Raji (cell line): Measurements from ENCODE around the gene SUPT20HL1.

Experiments
- POLR2A ChIP-seq: IDR thresholded peaks from 2 replicates; pipeline ENCODE4 v1.6.1; 2011; ENCODE audit warnings: low read depth, low read length, control low read depth; ENCODE audit not compliant: insufficient read depth

The SUPT20HL1 gene

GRCh38 chrX:24364326-24364725 is 3.9 kb downstream of the SUPT20HL1 start:
- TF ChIP-seq POLR2A = no peak

DNA sequence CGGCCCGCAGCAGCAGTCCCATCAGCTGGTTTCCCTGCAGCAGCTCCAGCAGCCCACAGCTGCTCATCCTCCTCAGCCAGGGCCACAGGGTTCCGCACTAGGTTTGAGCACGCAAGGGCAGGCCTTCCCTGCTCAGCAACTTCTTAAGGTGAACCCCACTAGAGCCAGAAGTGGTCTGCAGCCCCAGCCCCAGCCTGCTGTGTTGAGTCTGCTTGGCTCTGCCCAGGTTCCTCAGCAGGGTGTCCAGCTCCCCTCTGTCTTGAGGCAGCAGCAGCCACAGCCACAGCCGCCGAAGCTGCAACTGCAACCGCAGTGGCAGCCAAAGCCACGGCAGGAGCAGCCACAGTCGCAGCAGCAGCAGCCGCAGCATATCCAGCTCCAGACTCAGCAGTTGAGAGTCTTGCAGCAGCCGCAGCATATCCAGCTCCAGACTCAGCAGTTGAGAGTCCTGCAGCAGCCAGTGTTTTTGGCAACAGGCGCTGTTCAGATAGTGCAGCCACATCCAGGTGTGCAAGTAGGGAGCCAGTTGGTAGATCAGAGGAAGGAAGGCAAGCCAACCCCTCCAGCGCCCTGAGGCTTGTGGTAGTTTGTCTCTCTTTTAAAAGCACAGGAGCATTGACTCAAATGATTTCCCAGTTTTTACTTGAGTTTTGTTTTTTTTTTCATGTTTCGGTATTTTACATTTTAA is 4.6 kb downstream of the SUPT20HL1 start:
- no peak for TF ChIP-seq POLR2A

DNA sequence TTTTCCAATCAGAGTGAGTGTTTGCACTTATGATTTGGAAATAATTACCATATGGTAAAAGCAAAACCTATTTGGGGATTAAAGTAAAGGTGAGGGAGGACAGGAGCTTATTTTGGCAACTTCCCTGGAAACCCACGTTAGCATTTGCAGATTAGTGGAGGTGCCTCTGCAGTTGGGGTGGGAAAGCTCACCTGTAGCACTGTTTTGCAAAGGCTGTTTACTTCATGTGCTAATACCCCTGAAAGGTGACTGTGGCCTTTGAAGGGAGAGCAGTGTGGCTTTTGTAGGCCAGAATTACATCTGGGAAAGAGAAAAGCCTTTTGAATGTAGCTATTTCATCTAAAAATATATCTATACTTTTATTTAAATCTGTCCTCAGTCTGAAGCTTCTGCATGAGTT is 9.4 kb downstream of the SUPT20HL1 start:
- TF ChIP-seq POLR2A = no peak

GRCh38 chrX:24371391-24371972 is 11.0 kb downstream of the SUPT20HL1 start:
- no peak for TF ChIP-seq POLR2A

DNA sequence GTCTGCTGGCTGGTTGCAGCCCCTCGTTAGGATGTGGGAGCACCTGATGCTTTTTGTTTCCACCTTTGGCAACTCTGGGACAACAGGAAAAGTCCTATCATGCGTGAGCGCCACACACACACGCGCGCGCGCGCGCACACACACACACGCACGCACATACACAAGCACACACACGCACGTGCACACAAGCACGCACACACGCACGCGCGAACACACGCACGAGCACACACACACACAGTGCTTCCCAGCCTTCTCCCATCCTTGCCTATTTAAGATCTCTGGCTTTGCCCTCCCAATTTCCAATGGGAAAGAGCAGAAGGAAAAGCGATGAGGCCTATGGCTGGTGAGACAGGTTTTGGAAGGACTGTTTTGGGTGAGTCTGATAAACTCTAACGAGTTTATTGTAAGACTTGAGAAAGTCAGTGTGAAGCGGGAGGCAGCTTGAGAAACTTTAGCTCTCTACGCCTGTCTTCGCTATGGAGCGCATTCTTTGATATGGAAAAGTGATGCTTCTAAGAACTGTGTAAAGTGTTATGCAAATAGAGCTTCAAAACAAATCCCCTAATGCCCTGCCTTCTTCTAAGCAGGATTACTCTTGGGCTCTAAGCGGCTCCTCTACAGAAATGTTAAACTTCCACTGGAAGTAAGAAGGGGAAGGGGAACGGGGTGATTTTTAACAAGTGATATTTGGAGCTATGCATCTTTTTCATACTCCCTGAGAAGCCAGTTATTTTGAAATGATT is 11.8 kb downstream of the SUPT20HL1 start:
- TF ChIP-seq POLR2A = no peak

GRCh38 chrX:24375600-24376131 is 15.2 kb downstream of the SUPT20HL1 start:
- no peak for TF ChIP-seq POLR2A

GRCh38 chrX:24376403-24376802 is 16.0 kb downstream of the SUPT20HL1 start:
- TF ChIP-seq POLR2A = no peak

GRCh38 chrX:24377195-24377594 is 16.8 kb downstream of the SUPT20HL1 start:
- no peak for TF ChIP-seq POLR2A

GRCh38 chrX:24377911-24378468 is 17.6 kb downstream of the SUPT20HL1 start:
- TF ChIP-seq POLR2A = no peak

- no peak for TF ChIP-seq POLR2A
Observed at GRCh38 chrX:24378706-24379105, 18.3 kb downstream of the SUPT20HL1 start.

DNA sequence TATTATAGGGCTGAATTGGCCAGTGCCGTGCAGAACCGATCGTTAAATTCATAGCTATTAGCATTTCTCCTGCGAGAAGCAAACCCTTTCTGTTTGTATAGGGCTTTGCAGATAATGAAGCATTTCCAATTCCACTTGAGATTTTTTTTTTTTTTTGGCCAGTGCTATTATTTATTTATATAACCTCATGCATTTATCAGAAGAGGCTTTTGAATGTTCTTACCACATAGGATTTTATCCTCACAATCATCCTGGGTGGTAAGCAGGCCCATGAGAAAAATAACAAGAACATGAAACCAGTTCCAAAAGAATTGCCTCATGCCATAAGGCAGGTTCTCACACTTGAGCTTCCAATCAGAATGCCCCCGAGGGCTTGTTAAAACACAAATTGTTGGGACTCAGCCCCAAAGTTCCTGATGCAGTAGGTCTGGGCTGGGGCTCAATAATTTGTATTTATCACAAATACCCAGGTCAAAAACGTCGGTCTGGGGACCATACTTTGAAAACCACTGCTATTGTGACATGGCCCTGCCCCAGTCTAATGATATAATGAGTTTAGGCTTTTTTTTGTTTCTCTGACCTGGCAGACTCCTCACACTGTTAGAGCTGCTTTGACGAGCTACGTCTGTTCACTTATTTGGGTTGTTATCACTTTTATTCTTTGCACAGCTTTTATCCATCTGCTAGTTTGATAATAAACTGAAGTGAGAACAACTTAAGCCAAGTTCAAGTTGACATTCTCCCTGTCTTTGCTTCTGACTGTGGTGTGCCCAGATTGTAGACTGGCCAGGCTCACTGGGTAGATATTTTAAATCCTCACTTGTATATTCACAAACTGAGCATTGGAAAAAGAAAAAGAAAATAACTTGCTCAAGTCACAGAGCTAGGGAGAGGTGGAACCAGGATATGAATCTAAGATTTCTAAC is 20.1 kb downstream of the SUPT20HL1 start:
- TF ChIP-seq POLR2A = no peak

DNA sequence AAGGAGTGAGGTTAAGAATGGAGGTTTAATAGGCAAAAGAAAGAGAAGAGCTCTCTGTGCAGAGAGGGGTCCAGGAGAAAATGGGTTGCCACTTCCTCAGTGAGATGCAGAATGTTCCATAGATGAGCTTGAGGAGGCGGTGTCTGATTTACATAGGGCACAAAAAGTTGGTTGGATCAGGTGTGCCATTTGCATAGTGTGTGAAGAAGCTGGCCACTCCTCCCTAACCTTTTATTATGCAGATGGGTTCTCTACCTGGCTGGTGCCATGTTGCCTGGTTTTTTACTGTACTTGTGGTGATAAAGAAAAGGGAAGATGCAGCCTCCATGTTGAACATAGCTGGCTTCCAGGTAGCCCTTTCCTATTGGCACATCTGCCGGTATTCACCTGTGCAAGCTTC is 27.3 kb downstream of the SUPT20HL1 start:
- TF ChIP-seq POLR2A = no peak

DNA sequence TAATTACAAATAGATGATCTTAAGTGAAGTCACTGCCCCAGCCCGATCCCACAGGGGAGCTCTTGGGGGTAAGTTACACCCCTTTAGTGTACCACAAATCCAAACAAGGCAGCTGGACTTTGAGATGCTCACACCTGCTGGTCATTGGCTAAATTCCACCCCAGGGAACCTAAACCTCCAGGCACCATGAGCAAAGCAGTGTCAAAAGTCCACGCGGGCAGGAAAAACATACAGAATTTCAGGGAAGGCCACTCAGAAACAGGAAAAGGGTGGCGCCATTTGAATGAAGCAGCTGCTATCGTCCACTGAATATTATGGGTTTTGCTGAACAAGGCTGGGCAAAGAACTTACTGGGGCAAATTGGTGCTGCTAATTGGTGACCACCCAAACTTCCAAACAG is 30.9 kb downstream of the SUPT20HL1 start:
- no peak for TF ChIP-seq POLR2A

DNA sequence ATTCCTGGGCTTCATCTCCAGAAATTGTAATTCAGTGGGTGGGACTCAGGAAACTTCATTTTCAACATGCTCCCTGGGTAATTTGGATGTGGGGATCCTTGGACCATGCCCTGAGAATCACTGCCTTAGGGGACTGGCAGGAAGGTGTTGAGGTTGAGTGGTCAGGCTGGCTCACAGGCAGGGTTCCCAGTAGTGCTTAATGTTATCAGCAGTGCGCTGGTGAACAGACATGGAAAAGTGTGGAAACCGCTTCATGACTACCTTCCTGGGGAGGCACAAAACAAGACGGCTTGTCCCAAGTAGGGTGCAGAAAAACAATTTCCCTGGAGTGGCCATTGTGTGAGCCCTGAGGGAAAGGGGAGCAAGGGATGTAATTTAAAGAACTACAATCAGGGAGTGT is 31.4 kb downstream of the SUPT20HL1 start:
- no peak for TF ChIP-seq POLR2A

DNA sequence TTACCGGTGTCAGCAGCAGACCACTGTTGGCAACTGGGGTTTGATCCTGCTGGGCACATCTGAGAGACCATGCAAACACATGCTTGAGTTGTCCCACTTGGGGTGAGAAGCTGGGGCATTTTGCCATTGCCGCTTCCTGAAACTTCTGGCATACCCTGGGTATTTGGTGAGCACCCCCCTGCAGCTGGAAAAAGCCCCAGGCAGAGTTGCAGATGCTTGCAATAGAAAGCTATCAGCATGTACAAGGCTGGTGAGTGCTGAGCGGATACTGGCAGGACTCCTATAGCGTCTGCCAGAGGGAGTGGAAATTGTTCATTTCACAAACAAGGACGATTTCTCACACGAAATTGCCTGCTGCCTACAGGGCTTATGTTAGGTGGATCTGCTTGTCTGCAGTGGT is 32.3 kb downstream of the SUPT20HL1 start:
- TF ChIP-seq POLR2A = no peak
